HG03095 (cell line): Measurements from ENCODE around the gene RNF217.
"Not testable (repeated sequence)": the region's sequence is repeated elsewhere in the genome, so short reads cannot be mapped to it uniquely, and the experiment has no call there.

Experiments used
- ATAC-seq: cut with Tn5 transposase; IDR thresholded peaks from one replicate; pipeline ENCODE4 v1.9.1; 2021; ENCODE audit warnings: moderate library complexity; ENCODE audit not compliant: unreplicated experiment

The RNF217 gene

DNA sequence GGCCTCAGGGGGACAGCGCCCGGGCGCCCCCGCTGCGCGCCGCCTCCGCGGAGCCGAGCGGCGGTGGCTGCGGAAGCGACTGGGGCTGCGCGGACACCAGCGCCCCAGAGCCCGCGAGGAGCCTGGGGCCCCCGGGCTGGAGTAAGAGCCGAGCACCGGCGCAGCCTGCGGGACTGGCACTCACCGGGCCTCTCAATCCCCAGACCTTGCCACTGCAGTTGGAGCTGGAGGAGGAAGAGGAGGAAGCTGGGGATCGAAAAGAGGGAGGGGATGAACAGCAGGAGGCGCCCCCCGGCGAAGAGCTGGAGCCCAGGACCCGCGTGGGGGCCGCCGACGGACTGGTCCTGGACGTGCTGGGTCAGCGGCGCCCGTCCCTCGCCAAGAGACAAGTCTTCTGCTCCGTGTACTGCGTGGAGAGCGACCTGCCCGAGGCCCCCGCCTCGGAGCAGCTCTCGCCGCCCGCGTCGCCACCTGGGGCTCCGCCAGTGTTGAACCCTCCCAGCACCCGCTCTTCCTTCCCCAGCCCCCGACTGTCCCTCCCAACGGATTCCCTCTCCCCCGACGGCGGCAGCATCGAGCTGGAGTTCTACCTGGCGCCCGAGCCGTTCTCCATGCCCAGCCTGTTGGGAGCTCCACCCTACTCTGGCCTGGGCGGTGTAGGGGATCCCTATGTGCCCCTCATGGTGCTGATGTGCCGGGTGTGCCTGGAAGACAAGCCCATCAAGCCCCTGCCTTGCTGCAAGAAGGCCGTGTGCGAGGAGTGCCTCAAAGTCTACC is 590 bp downstream of the RNF217 start:
- ATAC-seq, result no peak

DNA sequence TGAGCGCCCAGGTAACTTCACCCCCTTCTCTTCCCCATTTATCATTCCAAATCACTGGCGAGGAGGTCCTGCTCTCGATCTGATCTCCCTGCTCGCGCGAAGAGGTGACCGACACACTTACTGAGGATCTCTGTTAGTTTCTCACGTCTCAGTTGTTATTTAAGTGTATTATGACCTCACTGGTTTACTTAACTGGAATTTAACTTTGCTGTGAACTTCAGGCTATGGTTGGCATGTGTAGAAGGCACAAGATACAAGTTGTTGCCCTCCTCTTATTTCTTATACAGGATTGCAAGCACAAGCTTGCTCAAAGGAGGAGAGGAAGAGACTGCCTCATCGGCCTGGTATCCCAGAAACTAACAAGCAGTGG is 1.2 kb downstream of the RNF217 start:
- no peak for ATAC-seq

DNA sequence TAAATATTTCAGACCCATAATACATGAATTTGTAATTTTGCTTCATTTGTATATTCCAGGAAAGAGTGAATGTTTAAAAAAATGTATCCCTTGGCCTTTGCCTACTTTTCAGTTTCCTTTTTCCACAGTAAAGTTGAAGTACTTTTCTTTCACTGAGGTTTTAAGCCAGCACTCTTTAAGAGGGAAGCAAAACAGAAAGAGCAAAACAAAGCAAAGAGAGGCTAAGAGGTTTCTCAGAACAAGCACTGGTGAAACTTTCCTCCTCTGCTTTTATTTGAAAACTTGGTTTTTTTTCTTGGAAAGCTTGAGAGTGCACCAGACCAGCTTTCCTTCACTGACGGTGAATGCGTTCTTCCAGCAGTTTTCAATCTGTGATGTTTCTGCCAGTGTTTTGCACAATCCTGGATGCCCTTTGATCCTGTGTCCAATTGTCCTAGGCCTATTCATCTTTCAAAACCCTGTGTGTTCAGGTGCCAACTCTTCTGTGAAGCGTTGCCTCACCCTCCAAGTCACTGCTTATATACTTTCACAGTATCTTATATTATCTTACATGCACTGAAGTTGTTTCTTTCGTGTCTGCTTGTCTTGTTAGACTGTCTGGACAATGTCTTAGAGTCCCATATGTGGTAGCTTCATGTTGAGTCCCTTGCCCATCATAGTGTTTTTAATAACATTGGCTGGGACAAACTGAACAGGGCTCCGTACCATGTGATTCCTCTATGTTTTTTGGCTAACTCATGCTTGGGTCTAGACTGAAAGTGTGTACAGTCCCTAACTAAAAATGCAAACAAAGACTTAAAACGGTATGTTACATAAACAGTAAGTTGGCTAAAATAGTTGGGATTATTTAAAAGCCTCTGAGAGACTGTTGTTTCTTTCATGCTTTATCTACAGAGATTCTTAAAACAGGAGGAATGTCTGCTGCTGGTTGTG is 1.9 kb downstream of the RNF217 start:
- no peak for ATAC-seq

DNA sequence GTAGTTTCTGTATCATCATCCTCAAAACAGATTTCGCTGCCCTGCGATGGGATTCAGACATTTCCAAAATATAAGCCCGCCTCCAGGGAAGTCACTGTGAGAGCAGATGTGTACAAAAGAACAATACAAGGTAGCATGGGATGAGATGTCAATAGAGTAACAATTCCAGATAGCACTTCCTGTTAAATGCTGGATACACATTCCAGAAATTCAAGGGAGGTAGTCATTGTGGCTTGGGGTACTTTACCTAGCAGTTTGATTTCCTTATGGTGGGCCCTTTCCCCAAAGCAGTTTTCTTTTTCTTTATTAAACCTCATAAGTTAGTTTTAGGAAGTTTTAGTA is 2.5 kb downstream of the RNF217 start:
- ATAC-seq, result no peak

DNA sequence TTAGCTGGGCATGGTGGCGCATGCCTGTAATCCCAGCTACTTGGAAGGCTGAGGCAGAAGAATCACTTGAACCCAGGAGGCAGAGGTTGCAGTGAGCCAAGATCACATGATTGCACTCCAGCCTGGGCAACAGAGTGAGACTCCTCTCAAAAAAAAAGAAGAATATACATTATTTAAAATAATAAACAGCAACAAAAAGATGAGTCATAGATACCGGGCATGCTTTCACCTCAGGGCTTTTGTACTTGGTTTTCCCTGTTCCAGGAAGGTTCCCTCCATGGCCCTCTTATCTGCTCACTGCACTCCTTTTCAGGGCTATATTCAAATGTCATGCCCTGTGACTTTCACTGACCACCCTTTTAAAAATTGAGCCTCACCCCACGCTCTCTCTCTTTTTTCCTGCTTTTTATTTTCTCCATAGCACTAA is 3.2 kb downstream of the RNF217 start:
- ATAC-seq, result not testable (repeated sequence)

DNA sequence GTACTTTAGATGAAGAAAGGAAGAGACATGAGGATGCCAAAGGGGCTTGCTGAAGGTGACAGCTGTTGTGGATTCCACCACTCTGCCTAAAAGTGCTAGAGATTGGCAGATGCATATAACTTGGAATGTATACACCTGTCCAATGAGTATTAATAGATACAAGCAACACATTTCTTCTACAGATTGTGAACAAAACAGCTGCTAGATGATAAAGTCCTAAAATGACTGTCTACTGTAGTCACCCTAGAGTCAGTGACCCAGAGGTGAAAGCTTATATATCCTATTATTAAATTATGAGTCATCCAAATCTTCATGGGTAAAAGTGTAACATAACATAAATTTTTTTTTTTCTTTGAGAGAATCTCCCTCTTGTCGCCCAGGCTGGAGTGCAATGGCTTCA is 5.2 kb downstream of the RNF217 start:
- ATAC-seq, result no peak

DNA sequence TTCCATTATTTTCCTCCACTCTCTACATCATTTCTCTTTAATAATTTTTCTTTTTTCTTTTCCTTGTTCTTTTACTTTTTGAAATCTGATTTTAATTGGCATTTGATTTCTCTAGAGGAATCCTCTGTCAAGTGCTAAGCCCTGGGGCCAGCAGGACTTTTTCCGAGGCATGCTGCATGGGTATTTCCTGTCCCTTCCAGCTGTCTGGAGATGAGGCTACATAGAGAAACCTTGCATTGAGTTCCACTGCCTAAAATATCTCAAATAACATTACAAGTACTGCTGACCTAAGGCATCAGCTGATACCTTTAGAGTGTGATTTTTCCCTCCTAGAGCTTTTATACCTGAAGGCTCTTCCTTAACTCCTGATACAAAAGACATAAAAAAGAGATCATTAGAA is 6.2 kb downstream of the RNF217 start:
- no peak for ATAC-seq

DNA sequence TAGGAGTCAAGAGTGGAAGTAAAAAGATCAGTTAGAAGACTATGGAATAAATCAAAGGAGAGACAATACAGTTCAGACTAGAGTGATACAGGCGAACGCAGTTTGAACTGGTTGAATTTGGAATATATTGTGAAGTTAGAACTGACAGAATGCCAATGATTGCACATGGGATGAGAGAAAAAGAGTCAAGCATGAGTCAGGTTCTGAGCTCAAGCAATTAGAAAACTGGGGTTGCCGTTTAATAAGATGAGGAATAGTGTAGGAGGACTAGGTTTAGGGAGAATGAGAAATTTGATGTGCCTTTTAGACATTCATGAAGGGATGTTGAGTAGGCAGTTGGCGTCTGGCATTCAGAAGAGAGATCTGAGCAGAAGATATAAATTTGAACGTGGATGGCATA is 8.0 kb downstream of the RNF217 start:
- ATAC-seq, result no peak

DNA sequence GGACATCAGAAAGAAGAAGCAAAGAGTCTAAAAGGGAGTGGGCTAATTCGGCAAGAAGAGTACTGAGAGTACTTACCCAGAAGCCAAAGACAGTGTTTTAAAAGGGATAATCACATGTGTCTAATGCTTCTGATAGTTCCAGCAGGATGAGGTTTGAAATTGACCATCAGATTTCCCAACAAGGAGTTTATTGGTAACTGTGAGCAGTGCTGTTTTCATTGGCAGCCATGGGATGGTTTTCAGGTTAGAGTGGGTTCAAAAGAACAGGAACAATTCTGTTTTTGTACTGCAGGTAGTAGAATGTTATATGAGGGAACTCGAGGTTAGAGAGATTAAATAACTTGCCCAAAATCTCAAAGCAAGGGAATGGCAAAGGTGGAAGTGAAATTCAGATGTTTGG is 8.5 kb downstream of the RNF217 start:
- ATAC-seq, result no peak

DNA sequence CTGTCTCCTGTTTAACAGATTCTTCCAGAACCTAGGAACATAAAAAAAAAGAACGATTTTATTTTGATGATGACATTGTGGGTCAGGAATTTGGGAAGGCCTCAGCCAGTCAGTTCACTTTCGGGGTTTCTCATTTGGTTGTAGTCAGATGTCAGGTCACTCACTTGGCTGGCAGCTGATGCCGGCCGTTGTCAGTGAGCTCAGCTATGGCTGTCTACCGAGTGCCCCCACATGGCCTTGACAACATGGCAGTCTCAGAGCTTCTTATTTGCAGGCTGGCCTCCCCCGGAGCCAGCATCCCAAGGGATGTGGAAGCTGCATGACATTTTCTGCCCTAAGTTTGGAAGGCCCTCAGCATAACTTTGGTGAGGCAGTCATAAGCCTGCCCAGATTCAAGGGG is 11.5 kb downstream of the RNF217 start:
- no peak for ATAC-seq

DNA sequence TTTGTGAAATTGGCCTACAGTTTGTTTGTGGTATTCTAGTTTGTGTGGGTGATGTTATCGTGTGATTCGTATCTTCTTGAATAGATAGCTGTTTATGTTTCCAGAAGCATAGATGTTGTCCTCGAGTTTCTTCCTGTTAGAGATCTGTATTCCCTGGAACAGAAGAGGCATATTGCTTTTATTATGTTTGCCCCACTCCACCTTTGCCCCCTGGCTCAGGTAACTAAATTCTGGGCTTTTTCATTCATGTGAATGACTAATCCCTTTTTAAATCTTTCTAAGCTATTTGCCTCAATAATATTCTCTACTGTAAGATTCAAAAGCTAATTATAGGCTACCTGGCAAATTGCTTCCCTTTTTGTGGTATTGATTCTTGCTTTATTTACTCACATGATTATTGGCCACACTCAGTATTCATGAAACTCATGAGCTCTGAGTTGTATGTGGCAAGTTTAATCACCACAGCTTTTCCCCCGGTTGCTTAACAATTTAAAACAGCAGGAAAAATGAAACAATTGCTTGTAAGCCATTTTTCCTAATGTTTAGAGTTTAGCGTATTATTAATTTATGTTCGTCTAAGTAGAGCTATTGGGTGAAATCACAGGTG is 12.6 kb downstream of the RNF217 start:
- ATAC-seq, result no peak

DNA sequence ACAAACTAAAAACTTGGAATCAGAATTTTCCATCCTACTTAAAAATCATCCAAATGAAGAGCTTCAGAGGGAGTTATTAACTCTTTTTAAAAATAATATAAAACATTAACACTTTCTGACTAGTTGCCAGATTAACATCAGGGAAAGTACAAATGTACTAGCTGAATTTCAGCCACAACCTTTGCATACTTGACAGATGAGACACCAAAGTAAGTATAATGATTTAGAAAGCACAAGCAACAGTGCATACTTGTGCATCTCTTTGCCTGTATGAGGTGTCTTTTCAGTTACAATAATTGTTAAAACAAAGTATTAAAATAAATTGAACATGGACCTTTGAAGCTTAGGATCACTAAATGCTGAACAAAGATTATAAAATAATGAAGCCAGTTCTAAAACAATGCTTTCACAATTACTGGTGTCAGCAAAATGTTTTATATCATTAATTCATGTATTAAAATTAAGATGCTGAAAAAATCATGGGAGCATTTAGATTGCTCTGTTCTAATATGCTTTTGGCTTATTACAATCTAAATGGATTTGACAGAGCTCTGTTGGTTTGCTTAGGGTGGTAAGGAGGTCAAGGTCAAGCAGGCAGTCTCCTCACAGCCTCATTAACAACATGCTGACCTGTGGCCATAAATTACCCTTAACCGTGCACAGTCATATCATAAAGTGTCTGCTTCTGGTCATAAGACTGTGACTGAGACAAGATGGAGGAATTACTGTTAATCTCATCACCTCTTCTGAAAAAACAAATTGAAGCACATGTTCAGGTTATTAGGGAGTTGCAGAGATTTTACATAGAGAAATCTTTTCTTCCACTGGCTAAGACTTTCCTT is 15.1 kb downstream of the RNF217 start:
- no peak for ATAC-seq

DNA sequence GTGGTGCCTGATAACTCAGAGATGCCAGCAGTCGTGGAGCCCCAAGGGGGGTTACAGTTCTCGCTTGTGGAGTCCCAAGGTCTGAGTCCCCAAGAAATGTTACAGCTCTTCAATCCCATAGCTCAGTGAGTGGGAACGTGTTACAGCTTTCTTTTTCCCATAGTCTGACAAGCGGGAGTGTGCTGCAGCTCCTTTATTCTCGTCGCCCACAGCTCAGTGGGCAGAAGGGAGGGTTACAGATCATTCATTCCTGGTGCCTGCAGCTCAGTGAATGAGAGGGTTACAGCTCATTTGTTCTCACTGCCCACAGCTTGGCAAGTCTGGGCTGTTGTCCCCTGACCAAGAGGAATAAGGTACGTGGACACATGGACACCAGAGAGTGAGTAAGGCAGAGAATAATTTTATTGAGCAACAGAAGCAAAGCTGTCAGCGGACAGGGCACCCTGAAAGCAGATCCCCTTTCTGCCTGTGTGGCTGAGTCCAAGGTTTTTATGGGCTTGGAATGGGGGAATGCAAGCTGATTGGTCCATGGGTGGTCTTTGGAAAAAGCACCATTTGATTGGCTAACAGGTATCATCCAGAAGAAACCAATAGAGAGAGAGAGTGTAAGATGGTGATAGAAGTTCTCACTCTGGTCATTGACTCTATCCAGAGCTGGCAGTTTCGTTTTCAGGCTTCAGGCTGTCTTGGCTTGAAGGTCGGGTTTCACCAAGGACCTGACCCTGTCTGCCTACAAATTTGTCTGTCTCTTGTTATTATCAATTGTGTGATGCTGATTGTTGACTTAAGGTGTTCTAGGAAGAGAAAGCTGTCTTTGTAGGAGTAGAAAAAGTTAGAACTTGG is 16.4 kb downstream of the RNF217 start:
- no peak for ATAC-seq

DNA sequence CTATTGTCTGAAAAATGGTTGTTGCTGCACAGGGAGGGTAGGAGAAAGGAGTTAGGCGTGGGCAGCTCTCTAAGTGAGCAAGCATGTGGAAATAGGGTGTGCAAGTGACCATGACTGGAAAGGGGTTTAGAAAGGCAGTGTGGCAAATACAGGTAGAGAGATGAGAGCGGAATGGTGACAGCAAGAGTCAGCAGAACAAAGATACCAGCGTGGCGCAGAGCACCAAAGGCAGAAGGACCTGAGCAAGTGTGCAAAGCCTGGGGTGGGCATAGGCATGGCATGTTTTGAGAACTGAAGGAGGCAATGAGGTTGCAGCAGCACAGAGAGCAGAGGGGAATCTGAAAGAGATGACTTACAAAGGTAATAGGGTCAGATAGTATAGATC is 17.0 kb downstream of the RNF217 start:
- no peak for ATAC-seq

DNA sequence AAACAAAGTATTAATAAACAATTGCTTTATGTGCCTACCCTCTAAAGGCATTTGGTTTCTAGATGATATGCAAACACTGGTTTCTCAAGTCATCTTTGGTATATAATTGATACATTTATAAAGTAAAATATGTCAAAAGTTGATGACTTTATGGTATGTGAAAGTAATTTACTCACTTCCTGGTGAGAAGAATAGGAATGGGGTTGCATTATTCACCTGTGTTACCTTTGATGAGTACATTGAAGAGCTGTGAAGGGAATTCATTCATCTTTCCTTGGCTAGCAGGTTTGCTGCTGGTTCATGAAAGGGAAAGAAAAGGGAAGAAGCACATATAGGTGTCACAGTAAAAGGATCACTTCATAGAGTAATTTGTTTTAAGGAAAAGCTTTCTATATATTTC is 20.4 kb downstream of the RNF217 start:
- no peak for ATAC-seq

DNA sequence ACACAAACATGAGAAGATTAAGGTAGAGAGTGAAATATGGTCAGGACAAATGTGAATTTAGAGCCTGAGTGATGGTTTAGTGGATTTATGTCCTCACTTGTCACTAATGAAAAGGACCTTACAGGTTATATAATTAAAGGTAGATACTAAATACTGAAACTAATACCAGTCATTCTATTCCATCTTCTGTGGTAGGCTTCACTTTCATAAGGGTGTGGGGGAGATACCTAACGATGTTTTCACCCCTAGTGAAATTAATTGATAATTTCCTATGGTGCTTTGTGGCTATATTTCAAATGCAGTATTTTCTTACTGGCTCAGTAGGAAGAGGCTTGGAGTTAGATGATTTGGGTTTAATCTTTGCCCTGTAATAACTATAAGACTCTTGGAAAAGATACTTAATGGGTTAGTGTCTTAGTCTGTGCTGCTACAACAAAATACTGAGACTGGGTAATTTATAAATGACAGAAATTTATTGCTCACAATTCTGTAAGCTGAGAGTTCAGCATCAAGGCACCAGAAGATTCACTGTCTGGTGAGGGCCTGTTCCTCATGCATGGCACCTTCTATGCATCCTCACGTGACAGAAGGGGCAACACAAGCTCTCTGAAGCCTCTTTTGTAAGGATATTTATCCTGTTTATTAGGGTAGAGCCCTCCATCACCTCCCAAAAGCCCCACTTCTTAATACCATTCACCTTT is 21.3 kb downstream of the RNF217 start:
- ATAC-seq, result no peak

DNA sequence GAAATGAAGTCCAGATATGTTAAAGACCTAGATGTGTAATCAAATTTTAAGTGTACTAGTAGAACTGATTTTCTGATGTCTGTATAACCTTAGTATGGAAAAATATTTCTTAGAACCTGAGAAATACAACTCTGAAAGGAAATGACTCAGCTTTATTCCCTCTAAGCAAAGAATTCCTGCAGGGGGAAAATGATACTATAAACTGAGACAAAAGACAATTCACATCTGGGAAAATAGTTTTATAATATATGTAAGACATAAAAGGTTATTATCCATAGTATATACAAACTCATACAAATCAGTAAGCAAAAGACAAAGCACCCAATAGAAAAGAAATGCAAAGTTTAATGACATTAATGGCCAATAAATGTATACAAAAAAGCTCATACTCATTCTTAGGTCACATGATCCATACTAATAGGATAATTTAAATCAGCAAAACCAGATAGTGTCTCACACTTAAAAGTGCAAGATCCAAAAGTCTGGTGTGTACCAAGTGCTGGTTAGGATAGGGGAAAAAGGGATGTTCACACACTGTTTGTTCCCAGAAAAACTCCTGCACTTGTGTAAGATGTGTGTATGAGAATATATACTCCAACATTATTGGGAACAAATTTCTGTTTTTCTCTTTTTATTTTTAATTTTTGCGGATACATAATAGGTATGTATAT is 22.6 kb downstream of the RNF217 start:
- ATAC-seq, result no peak

DNA sequence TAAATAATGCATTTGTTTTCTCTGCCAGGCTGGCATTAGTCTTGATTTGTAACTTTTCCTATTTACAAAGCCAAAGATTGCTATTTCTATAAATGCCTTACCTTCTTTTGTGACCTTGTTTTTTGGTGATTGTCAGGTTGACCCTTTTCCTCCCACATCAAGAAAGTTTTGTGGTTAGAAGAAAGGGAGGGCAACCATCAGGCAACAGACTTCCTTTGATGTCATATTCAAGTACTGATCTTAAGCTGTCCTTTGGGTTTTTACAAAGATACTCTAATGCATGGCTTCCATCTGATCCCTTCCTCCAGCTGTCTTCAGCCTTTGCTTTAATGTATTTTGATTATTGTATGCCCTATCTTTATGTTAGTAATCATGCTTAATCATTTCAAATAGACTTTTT is 23.9 kb downstream of the RNF217 start:
- ATAC-seq, result no peak

DNA sequence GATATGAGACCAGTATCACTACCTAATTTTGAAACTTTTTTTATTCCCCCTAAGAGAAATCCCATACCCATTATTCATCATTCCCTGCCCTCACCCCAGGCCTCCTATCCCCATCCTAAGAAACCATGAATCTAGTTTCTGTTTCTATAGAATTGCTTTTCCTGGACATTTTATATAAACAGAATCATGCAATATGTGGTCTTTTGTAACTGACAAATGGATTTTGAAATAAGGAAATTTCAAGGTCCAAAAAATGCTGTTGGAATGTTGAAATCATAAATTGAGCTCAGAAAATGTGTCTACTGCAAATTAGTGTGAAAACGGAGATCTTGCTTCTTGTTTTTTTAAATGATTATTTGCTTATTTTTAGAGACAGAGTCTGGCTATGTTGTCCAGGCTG is 25.1 kb downstream of the RNF217 start:
- ATAC-seq, result no peak
